WERI-Rb-1 (cell line): ENCODE data around the gene ARHGAP10.

Experiments used
- DNase-seq: peaks from one replicate; pipeline ENCODE4 v3.0.0-alpha.2; 2020
- H3K27ac ChIP-seq: fragments of 250-450 bp; sonication (Bioruptor Pico); 2 replicates; pipeline ENCODE4 v1.5.1; 2020; ENCODE audit warnings: mild to moderate bottlenecking, moderate library complexity
- H3K27me3 ChIP-seq: fragments of 250-450 bp; sonication (Bioruptor Pico); 2 replicates; pipeline ENCODE4 v1.5.1; 2021; ENCODE audit warnings: mild to moderate bottlenecking, low read depth, moderate library complexity; ENCODE audit not compliant: insufficient read depth, severe bottlenecking
- H3K36me3 ChIP-seq: fragments of 250-450 bp; sonication (Bioruptor Pico); 2 replicates; pipeline ENCODE4 v1.5.1; 2020; ENCODE audit warnings: mild to moderate bottlenecking, moderate library complexity
- H3K4me3 ChIP-seq: 2 replicates; pipeline ENCODE4 v1.5.1; 2011; ENCODE audit warnings: low read depth, mild to moderate bottlenecking, control low read depth, low read length
- H3K9me3 ChIP-seq: fragments of 250-450 bp; sonication (Bioruptor Pico); 2 replicates; pipeline ENCODE4 v1.5.1; 2021; ENCODE audit warnings: mild to moderate bottlenecking, moderate library complexity; ENCODE audit not compliant: severe bottlenecking
- TF ChIP-seq, protein P1 (sequence below): IDR thresholded peaks from 2 replicates; pipeline ENCODE4 v1.5.1; 2011; ENCODE audit warnings: low read depth, mild to moderate bottlenecking, control low read depth, inconsistent platforms, low read length

The ARHGAP10 gene

DNA sequence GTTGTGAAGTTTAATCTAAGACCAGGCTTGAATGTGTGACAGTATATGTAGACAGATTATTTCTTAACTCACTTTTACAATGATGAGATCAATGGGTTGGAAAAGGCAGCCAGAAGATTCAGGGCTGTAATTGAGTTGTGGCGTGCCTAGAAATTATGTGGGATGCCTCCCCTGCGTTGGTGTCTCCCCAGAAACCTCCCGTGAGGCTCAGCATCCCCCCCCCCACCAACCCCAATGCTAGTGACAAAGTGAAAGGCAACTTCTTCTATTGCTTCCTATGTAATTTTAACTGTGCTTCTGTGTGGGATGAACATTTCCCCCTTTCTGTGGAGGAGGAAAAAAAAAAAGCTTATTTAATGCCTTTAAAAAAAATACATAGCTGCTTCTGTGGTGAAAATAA is 297.9 kb downstream of the ARHGAP10 start:
- H3K36me3 ChIP-seq: peaks cover 4% of the 10 kb centered on the region
- no peaks in the 10 kb centered on the region for H3K27me3 ChIP-seq
- TF ChIP-seq, protein P1, sequence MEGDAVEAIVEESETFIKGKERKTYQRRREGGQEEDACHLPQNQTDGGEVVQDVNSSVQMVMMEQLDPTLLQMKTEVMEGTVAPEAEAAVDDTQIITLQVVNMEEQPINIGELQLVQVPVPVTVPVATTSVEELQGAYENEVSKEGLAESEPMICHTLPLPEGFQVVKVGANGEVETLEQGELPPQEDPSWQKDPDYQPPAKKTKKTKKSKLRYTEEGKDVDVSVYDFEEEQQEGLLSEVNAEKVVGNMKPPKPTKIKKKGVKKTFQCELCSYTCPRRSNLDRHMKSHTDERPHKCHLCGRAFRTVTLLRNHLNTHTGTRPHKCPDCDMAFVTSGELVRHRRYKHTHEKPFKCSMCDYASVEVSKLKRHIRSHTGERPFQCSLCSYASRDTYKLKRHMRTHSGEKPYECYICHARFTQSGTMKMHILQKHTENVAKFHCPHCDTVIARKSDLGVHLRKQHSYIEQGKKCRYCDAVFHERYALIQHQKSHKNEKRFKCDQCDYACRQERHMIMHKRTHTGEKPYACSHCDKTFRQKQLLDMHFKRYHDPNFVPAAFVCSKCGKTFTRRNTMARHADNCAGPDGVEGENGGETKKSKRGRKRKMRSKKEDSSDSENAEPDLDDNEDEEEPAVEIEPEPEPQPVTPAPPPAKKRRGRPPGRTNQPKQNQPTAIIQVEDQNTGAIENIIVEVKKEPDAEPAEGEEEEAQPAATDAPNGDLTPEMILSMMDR: no peak
- H3K27ac ChIP-seq: no peak overlapping the region
- no peaks in the 10 kb centered on the region for H3K9me3 ChIP-seq
- no peak overlapping the region for H3K4me3 ChIP-seq
- DNase-seq: no peak

DNA sequence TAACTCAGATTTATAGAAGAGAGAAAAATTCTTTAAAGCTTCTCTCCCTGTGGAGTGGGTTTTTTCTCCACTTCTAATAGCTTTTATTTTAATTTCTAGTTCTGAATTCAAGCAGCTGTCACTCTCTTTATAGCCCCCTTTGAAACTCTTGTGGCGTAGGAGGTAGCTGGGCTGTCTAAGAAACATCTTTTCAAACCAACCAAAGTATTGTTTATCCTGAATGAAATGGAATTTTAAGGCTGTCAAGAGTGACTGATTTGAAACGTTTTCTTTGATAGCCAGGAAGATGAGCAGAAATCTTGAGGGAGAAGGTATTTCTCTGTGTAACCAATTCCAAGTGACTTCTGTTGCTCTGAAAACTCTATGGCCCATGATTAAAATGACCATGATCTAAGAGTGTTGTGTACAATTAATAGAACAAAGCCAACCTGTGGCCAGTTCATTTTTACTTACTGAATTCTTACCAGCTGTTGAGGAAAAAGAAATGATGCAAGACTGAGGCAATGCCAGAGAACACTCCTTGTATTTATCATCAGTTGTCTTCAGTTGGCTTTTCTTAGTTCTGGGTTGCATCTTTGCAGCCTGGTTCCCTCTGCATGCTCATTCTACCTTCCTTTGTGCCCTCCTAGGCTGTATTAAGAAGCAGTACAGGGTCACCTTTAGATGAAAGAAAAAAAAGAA is 298.4 kb downstream of the ARHGAP10 start:
- no peaks in the 10 kb centered on the region for H3K9me3 ChIP-seq
- no peak for DNase-seq
- H3K27me3 ChIP-seq: no peaks in the 10 kb centered on the region
- H3K27ac ChIP-seq: no peak overlapping the region
- H3K4me3 ChIP-seq: no peak overlapping the region
- H3K36me3 ChIP-seq: peaks cover 4% of the 10 kb centered on the region
- TF ChIP-seq, protein P1: no peak

DNA sequence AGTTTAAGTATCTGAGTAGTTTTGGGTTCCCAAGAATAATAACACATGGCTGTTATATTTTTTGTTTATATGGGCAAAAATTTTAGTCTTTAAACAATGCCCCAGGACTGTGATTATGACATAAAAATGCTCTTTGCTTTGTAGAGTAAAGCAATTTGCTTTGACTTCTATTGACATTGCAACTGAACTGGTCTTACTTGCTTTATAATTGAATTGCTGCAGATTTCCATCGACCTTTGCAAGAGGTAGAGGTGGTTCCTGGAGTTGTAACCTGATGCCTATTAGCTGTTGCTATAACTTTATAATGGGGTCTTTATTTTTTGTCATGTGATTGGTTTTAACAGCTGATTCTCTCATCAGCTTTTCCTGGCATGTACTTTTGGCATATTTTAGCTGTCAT is 302.9 kb downstream of the ARHGAP10 start:
- Histone ChIP-seq H3K4me3 (no peak overlapping the region), H3K9me3 (no peaks in the 10 kb centered on the region), H3K27me3 (no peaks in the 10 kb centered on the region), H3K27ac (no peak overlapping the region), H3K36me3 (peaks cover 4% of the 10 kb centered on the region; the same call in 1 of the 2 replicates)
- DNase-seq: no peak
- TF ChIP-seq, protein P1: no peak

DNA sequence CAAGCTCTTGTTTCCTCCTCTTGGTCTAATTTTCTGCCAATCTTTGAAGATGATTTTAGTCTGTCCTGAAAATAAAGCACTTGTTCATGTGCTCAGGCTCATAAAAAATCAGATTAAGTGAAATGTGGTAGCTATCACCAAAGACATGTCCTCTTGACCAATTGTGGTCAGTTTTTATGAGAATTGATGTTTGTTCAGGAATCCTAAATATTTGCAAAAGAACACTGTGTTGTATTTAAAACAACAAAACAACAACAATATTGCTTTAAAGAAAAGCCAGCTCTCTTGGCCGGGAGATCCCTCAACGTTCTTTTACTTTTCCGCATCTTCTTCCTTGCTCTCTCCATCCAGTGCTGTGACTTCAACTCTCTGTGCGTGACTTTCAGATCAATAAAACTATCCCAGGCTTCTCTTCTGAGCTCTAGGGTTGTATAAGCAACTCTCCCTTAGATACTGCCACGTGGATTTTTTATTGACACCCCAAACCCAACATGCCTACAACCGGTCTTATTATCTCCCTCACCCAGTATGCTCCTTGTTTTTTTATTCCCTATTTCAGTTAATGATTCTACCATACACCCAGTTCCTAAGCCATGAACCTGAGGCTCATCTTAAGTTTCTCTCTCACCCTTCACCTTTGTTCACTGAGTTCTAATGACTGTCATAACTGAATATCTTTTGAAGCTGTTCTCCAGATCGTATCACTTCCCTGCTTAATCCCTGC is 309.9 kb downstream of the ARHGAP10 start:
- H3K27ac ChIP-seq: no peak overlapping the region
- DNase-seq: no peak

DNA sequence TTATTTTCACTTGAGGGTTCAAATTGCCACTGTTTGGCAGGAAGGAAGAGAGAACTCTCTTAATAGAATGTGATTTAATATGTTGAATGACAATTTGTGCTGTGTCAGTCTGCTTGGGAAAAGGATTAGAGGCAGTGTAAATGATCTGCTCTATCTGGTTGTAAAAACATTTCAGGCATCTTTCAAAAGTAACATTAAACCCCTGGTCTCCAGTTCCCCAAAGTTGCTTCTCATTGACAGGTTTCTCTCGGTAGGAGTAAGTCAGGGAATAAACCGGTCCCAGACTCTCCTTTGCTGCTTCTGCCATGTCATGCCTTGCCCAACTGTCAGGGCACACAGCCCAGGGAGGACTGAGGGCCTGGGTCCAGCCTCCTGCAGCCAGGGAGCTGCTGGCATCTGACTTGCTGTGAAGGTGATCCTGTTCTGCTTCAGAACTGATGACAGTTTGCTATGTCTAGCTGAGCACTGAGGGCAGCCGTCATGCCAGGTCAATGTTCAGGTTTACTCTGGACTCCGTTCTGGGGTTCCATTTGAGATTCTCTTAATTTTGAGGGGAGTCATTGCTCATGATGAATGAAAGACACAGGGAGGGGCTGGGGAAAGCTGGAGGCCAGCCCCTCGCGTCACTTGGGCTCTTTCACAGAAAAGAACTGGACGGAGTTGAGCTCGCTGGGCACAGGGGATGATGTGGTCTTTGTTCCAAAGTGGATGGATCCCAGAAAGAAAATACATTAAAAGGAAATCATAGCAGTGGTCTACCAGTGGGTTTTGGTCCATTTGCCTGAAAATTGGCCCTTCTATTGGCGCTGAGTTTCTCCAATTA is 312.4 kb downstream of the ARHGAP10 start:
- Histone ChIP-seq H3K27me3 (no peaks in the 10 kb centered on the region), H3K36me3 (peaks cover 20% of the 10 kb centered on the region), H3K9me3 (no peaks in the 10 kb centered on the region), H3K4me3 (no peak overlapping the region), H3K27ac (no peak overlapping the region)
- TF ChIP-seq, protein P1: no peak
- DNase-seq: no peak

More for the DNA sequence above, 309.9 kb downstream of the ARHGAP10 start:
- Histone ChIP-seq H3K4me3 (no peak overlapping the region), H3K9me3 (no peaks in the 10 kb centered on the region), H3K27me3 (no peaks in the 10 kb centered on the region), H3K36me3 (no peaks in the 10 kb centered on the region; the same call in 1 of the 2 replicates)
- TF ChIP-seq, protein P1: no peak
